GM12801 (cell line): ENCODE measurements around the gene GAS2L2.

Experiments
- CTCF ChIP-seq: IDR thresholded peaks from one replicate; pipeline ENCODE4 v1.5.1; 2011; ENCODE audit warnings: control low read depth; ENCODE audit not compliant: insufficient read length; ENCODE audit errors: extremely low read depth

Gene GAS2L2

DNA sequence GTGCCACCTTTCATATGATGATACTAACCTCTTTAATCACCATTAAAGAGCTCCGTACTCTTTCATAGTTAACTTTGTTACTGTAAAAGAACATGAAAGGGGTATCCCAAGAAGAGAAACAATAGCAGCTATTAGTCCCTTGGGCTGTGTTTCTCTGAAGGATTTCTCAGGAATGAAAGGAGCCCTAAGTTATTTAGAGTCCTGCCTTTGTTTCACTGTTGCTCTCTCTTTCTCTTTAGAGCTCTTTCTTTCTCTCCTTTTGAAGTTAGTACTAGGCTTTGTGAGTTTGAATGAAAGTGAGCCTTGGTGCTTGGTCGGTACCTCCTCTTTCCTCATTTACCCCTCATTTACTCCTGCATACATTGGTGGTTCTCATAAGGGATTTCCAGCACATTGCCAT is 42.1 kb downstream of the GAS2L2 start:
- no peak for TF ChIP-seq CTCF

- no peak for TF ChIP-seq CTCF
These were observed 43.2 kb downstream of the GAS2L2 start for GRCh38 chr17:35709874-35710273.

GRCh38 chr17:35708951-35709350 is 44.1 kb downstream of the GAS2L2 start:
- TF ChIP-seq CTCF = no peak

DNA sequence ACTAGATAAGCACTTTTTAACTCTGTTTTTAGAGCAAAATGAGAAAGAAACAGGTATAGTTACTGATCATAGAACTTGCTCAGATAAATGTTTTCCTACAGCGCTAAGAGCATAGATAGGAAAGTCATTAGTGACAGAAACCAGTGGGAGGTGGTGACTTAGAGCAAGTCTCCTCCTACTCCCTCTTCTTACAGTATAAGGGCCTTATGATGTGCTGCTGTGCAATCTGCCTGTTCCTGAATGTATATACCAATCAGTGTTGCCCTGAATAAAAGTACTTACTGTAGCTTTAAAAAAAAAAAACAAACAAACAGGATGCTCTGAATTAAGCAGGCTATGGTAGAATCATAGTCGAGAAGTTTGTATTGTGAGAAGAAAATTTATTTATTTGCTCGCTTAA is 44.9 kb downstream of the GAS2L2 start:
- no peak for TF ChIP-seq CTCF

DNA sequence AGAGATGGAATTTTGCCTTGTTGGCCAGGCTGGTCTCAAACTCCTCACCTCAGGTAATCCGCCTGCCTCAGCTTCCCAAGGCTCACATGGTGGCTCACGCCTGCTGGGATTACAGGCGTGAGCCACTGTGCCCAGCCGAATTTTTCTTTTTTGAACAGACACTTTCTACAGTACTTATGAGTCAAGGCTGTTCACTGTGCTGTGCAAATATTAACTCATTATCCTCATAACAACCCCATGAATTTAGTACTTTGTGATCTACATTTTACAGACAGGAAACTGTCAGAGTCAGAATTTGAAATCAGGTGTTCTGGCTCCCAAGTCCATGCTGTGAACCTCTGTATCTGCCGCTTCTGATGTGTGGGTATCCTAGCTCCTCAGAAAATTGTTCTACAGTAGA is 47.3 kb downstream of the GAS2L2 start:
- TF ChIP-seq CTCF = no peak

DNA sequence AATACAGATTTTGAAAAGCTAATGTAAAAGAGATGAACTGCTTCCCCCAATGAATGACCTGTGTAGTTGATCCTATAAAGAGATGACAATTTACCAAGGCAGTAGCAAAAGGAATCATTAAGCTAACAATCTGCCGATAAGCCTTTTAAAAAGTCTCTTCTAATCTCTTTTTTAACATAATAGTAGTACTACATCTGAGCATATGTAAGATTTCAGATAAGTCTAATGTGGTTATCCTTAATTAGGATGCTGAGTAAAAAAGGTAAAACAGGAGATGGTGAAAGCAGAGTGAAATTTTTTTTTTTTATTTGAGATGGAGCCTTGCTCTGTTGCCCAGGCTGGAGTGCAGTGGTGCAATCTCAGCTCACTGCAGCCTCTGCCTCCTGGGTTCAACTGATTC is 47.8 kb downstream of the GAS2L2 start:
- TF ChIP-seq CTCF = no peak

DNA sequence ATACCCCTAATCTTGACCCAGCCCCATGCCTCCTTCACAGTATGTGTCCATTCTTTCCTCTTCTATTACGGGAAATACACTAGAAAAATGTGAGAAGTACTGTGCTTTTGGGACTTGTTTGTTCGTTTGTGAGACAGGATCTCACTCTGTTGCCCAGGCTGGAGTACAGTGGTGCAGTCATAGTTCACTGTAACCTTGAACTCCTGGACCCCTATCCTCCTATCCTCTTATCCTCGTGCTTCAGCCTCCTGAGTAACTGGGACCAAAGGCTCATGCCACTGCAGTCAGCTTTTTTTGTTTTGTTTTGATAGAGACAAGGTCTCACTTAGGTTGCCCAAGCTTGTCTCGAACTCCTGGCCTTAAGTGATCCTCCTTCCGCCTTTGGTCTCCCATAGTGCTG is 51.5 kb downstream of the GAS2L2 start:
- TF ChIP-seq CTCF = no peak

GRCh38 chr17:35700150-35700549 is 52.9 kb downstream of the GAS2L2 start:
- TF ChIP-seq CTCF = no peak
